ENCODE results near the gene CLEC10A.

The CLEC10A gene

GRCh38 chr17:7084088-7084487, 4.0 kb upstream of the CLEC10A start:
- TF ChIP-seq CTCF (conservative IDR thresholded peaks at IDR 0.05; ENCODE audit: low read depth, low read length) = no peak
- Histone ChIP-seq H3K79me2 (ENCODE audit: insufficient read depth, low read depth) (no peaks in the 10 kb centered on the region), H3K27ac (no peak overlapping the region), H3K27me3 (ENCODE audit: insufficient read depth, low read depth) (no peaks in the 10 kb centered on the region), H3K36me3 (ENCODE audit: insufficient read depth) (no peaks in the 10 kb centered on the region), H3K9ac (no peak overlapping the region), H3K4me3 (IDR thresholded peaks at IDR 0.05; ENCODE audit: insufficient read depth, low read depth, low read length) (no peak overlapping the region), H2AFZ (ENCODE audit: low read depth) (no peak overlapping the region), H3K4me2 (no peak overlapping the region), H4K20me1 (ENCODE audit: insufficient read depth) (no peaks in the 10 kb centered on the region), H3K4me1 (ENCODE audit: low read depth, poor library complexity, severe bottlenecking) (no peaks in the 10 kb centered on the region)

GRCh38 chr17:7083592-7083991, 3.5 kb upstream of the CLEC10A start:
- no peaks in the 10 kb centered on the region for H3K27me3 ChIP-seq (ENCODE audit: insufficient read depth, low read depth)

GRCh38 chr17:7081341-7082062, 1.5 kb upstream of the CLEC10A start:
- H3K27ac ChIP-seq = no peak overlapping the region
- H2AFZ ChIP-seq (ENCODE audit: low read depth) = no peak overlapping the region
- no peaks in the 10 kb centered on the region for H3K4me1 ChIP-seq (ENCODE audit: low read depth, poor library complexity, severe bottlenecking)
- H3K9ac ChIP-seq = no peak overlapping the region
- H3K4me2 ChIP-seq = no peak overlapping the region
- H4K20me1 ChIP-seq (ENCODE audit: insufficient read depth) = no peaks in the 10 kb centered on the region
- no peaks in the 10 kb centered on the region for H3K79me2 ChIP-seq (ENCODE audit: insufficient read depth, low read depth)
- no peaks in the 10 kb centered on the region for H3K27me3 ChIP-seq (ENCODE audit: insufficient read depth, low read depth)
- no peak for TF ChIP-seq CTCF (conservative IDR thresholded peaks at IDR 0.05; ENCODE audit: low read depth, low read length)
- H3K4me3 ChIP-seq (IDR thresholded peaks at IDR 0.05; ENCODE audit: insufficient read depth, low read depth, low read length) = no peak overlapping the region
- H3K36me3 ChIP-seq (ENCODE audit: insufficient read depth) = no peaks in the 10 kb centered on the region

More at GRCh38 chr17:7083592-7083991, 3.5 kb upstream of the CLEC10A start:
- no peak overlapping the region for H2AFZ ChIP-seq (ENCODE audit: low read depth)
- no peaks in the 10 kb centered on the region for H3K79me2 ChIP-seq (ENCODE audit: insufficient read depth, low read depth)
- H3K36me3 ChIP-seq (ENCODE audit: insufficient read depth) = no peaks in the 10 kb centered on the region
- H3K4me3 ChIP-seq (IDR thresholded peaks at IDR 0.05; ENCODE audit: insufficient read depth, low read depth, low read length) = no peak overlapping the region
- no peak for TF ChIP-seq CTCF (conservative IDR thresholded peaks at IDR 0.05; ENCODE audit: low read depth, low read length)
- H3K4me2 ChIP-seq = no peak overlapping the region
- no peak overlapping the region for H3K27ac ChIP-seq
- H4K20me1 ChIP-seq (ENCODE audit: insufficient read depth) = no peaks in the 10 kb centered on the region
- H3K9ac ChIP-seq = no peak overlapping the region
- H3K4me1 ChIP-seq (ENCODE audit: low read depth, poor library complexity, severe bottlenecking) = no peaks in the 10 kb centered on the region

- no peaks in the 10 kb centered on the region for H3K27me3 ChIP-seq (ENCODE audit: insufficient read depth, low read depth)
These were observed 498 bp upstream of the CLEC10A start for GRCh38 chr17:7080456-7081041.

More at GRCh38 chr17:7080456-7081041, 498 bp upstream of the CLEC10A start:
- no peaks in the 10 kb centered on the region for H3K4me1 ChIP-seq (ENCODE audit: low read depth, poor library complexity, severe bottlenecking)
- H3K9ac ChIP-seq = no peak overlapping the region
- no peak overlapping the region for H3K27ac ChIP-seq
- TF ChIP-seq CTCF (conservative IDR thresholded peaks at IDR 0.05; ENCODE audit: low read depth, low read length) = no peak
- H2AFZ ChIP-seq (ENCODE audit: low read depth) = no peak overlapping the region
- H3K36me3 ChIP-seq (ENCODE audit: insufficient read depth) = no peaks in the 10 kb centered on the region
- H3K4me3 ChIP-seq (IDR thresholded peaks at IDR 0.05; ENCODE audit: insufficient read depth, low read depth, low read length) = no peak overlapping the region
- no peak overlapping the region for H3K4me2 ChIP-seq
- no peaks in the 10 kb centered on the region for H4K20me1 ChIP-seq (ENCODE audit: insufficient read depth)
- no peaks in the 10 kb centered on the region for H3K79me2 ChIP-seq (ENCODE audit: insufficient read depth, low read depth)

Data from KMS-11 (cell line).